Neural cell (in vitro differentiated cells): ENCODE measurements around the gene ITGAD. TPM values are rescaled to one million over a fixed set of nuclear protein-coding genes. Genes with fewer than 3 reads are reported as not detected.

Experiments
- H2AFZ ChIP-seq: fragments of 200-600, 300-800 bp; sonication (generic), shearing (Covaris generic); 2 replicates; pipeline ENCODE4 v1.6.0; 2014; ENCODE audit warnings: low read depth, mild to moderate bottlenecking, antibody characterized with exemption, low read length, moderate library complexity
- H3F3A ChIP-seq: fragments of 200-600 bp; shearing (Covaris generic); 2 replicates; pipeline ENCODE4 v1.6.1; 2016; ENCODE audit warnings: mild to moderate bottlenecking, moderate library complexity, mixed read lengths, antibody characterized with exemption, low read length; ENCODE audit not compliant: insufficient read depth, poor library complexity, severe bottlenecking
- H3K27ac ChIP-seq: fragments of 200-600, 300-800 bp; sonication (generic), shearing (Covaris generic); 2 replicates; pipeline ENCODE4 v1.5.1; 2014; ENCODE audit warnings: mild to moderate bottlenecking, low read length, moderate library complexity
- H3K27me3 ChIP-seq: fragments of 300-800, 200-600 bp; sonication (generic), shearing (Covaris generic); 2 replicates; pipeline ENCODE4 v1.6.0; 2014; ENCODE audit warnings: mild to moderate bottlenecking, low read depth, low read length, moderate library complexity; ENCODE audit not compliant: insufficient read depth
- H3K36me3 ChIP-seq: fragments of 300-800, 200-600 bp; sonication (generic), shearing (Covaris generic); 2 replicates; pipeline ENCODE4 v1.5.1; 2014; ENCODE audit warnings: mild to moderate bottlenecking, antibody characterized with exemption, low read length, moderate library complexity; ENCODE audit not compliant: insufficient read depth
- H3K4me2 ChIP-seq: fragments of 300-800, 200-600 bp; sonication (generic), shearing (Covaris generic); 2 replicates; pipeline ENCODE4 v1.6.0; 2014; ENCODE audit warnings: mild to moderate bottlenecking, low read length
- H3K4me3 ChIP-seq: fragments of 300-800, 200-600 bp; sonication (generic), shearing (Covaris generic); 2 replicates; pipeline ENCODE4 v1.5.1; 2014; ENCODE audit warnings: mild to moderate bottlenecking, low read length, moderate library complexity
- H3K79me2 ChIP-seq: fragments of 200-600 bp; shearing (Covaris generic); replicated peaks from 2 replicates; pipeline ENCODE4 v1.6.0; 2014; ENCODE audit warnings: mild to moderate bottlenecking, low read length, moderate library complexity; ENCODE audit not compliant: insufficient read depth
- H3K9ac ChIP-seq: fragments of 300-800, 200-600 bp; sonication (generic), shearing (Covaris generic); 2 replicates; pipeline ENCODE4 v1.6.1; 2016; ENCODE audit warnings: mild to moderate bottlenecking, low read length, mixed read lengths
- H3K9me2 ChIP-seq: fragments of 200-600 bp; shearing (Covaris generic); 2 replicates; pipeline ENCODE4 v1.6.1; 2016; ENCODE audit warnings: mild to moderate bottlenecking, low read length, mixed read lengths; ENCODE audit not compliant: insufficient read depth
- H3K9me3 ChIP-seq: fragments of 200-600, 300-800 bp; sonication (generic), shearing (Covaris generic); 2 replicates; pipeline ENCODE4 v1.6.1; 2016; ENCODE audit warnings: mild to moderate bottlenecking, mixed run types, low read length, moderate library complexity, mixed read lengths
- H4K20me1 ChIP-seq: fragments of 200-600 bp; shearing (Covaris generic); 2 replicates; pipeline ENCODE4 v1.6.1; 2016; ENCODE audit warnings: mild to moderate bottlenecking, mixed run types; ENCODE audit not compliant: insufficient read depth
- EP300 ChIP-seq: fragments of 450-650 bp; conservative IDR thresholded peaks from 2 replicates; pipeline ENCODE4 v1.6.1; 2014; ENCODE audit warnings: antibody characterized with exemption, mild to moderate bottlenecking, moderate library complexity; ENCODE audit not compliant: poor library complexity, severe bottlenecking
- EZH2 ChIP-seq: fragments of 200-600, 300-800 bp; shearing (Covaris generic), sonication (generic); IDR thresholded peaks from 2 replicates; pipeline ENCODE4 v1.6.1; 2014; ENCODE audit warnings: antibody characterized with exemption, low read length, borderline replicate concordance, mild to moderate bottlenecking; ENCODE audit not compliant: insufficient read depth, poor library complexity, severe bottlenecking
- MXI1 ChIP-seq: fragments of 450-650 bp; conservative IDR thresholded peaks from 2 replicates; pipeline ENCODE4 v1.6.1; 2014; ENCODE audit warnings: antibody characterized with exemption, mild to moderate bottlenecking; ENCODE audit not compliant: poor library complexity, severe bottlenecking
- POLR2AphosphoS5 ChIP-seq: IDR thresholded peaks from 2 replicates; pipeline ENCODE4 v1.6.1; 2012
- RAD21 ChIP-seq: fragments of 450-650 bp; conservative IDR thresholded peaks from 2 replicates; pipeline ENCODE4 v1.6.1; 2014; ENCODE audit warnings: antibody characterized with exemption, mild to moderate bottlenecking, moderate library complexity
- SMC3 ChIP-seq: fragments of 450-650 bp; conservative IDR thresholded peaks from 2 replicates; pipeline ENCODE4 v1.6.1; 2014; ENCODE audit warnings: antibody characterized with exemption, mild to moderate bottlenecking, moderate library complexity; ENCODE audit not compliant: poor library complexity
- TAF1 ChIP-seq: IDR thresholded peaks from 2 replicates; pipeline ENCODE4 v1.6.1; 2012; ENCODE audit warnings: low read depth
- polyA plus RNA-seq: library from polyadenylated mRNA; depleted of rRNA; stranded (reverse); fragments of >200 nt; gene quantifications from 2 replicates; pipeline ENCODE4 v1.2.3, GENCODE V29; 2014
- TF ChIP-seq, protein P1 (sequence below): fragments of 450-650 bp; IDR thresholded peaks from 2 replicates; pipeline ENCODE4 v1.5.1; 2014; ENCODE audit warnings: antibody characterized with exemption, mild to moderate bottlenecking, moderate library complexity; ENCODE audit not compliant: poor library complexity, severe bottlenecking
- TF ChIP-seq, protein P2 (sequence below): IDR thresholded peaks from 2 replicates; pipeline ENCODE4 v1.6.1; 2012; ENCODE audit warnings: borderline replicate concordance

The ITGAD gene
- polyA plus RNA-seq, 1 donor from 2014 or later: not detected

DNA sequence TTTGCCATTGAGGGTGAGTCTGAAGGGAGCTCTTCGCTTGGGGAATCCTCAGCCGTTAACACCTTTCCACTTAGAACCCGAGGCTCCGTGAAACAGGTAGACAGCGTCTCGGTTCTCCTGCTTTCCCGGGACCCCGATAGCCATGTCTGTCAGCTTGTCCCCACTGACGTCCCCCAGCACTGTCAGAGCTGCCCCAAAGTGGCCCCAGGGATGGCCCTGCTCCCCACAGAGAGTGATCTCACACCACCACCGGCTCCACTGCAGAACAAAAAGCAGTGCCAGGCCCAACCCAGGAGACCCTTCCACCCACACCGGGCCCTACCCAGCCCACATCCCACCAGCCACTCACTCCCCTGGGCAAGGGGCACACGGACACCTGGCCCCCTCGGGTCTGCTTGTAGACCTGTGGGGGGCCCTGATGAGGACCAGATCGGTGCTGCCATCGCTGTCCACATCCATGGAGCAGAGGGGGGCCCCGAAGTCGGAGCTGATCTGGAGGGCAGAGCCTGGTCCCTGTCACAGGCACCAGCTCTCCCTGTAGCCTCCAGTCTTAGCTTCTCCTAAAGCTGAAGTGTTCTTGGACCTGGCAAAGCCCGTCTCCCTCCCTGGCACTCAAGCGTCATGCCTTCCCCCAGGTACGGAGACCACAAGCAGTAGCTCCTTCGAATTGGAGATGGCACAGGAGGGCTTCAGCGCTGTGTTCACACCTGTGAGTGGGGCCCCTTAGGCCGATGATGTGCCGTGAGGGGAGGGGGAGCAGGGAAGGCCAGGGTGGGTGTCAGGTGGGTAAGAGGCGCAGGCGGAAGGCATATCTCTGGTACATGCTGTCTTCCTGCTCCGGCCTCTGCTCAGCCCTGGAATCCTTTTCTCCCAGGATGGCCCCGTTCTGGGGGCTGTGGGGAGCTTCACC, 31.7 kb upstream of the ITGAD start:
- H3K9me3 ChIP-seq: no peaks in the 10 kb centered on the region
- TF ChIP-seq EP300 (no peak), RAD21 (no peak), TAF1 (no peak), POLR2AphosphoS5 (no peak), SMC3 (no peak), MXI1 (no peak)
- TF ChIP-seq, protein P1, sequence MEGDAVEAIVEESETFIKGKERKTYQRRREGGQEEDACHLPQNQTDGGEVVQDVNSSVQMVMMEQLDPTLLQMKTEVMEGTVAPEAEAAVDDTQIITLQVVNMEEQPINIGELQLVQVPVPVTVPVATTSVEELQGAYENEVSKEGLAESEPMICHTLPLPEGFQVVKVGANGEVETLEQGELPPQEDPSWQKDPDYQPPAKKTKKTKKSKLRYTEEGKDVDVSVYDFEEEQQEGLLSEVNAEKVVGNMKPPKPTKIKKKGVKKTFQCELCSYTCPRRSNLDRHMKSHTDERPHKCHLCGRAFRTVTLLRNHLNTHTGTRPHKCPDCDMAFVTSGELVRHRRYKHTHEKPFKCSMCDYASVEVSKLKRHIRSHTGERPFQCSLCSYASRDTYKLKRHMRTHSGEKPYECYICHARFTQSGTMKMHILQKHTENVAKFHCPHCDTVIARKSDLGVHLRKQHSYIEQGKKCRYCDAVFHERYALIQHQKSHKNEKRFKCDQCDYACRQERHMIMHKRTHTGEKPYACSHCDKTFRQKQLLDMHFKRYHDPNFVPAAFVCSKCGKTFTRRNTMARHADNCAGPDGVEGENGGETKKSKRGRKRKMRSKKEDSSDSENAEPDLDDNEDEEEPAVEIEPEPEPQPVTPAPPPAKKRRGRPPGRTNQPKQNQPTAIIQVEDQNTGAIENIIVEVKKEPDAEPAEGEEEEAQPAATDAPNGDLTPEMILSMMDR: no peak
- TF ChIP-seq, protein P2, sequence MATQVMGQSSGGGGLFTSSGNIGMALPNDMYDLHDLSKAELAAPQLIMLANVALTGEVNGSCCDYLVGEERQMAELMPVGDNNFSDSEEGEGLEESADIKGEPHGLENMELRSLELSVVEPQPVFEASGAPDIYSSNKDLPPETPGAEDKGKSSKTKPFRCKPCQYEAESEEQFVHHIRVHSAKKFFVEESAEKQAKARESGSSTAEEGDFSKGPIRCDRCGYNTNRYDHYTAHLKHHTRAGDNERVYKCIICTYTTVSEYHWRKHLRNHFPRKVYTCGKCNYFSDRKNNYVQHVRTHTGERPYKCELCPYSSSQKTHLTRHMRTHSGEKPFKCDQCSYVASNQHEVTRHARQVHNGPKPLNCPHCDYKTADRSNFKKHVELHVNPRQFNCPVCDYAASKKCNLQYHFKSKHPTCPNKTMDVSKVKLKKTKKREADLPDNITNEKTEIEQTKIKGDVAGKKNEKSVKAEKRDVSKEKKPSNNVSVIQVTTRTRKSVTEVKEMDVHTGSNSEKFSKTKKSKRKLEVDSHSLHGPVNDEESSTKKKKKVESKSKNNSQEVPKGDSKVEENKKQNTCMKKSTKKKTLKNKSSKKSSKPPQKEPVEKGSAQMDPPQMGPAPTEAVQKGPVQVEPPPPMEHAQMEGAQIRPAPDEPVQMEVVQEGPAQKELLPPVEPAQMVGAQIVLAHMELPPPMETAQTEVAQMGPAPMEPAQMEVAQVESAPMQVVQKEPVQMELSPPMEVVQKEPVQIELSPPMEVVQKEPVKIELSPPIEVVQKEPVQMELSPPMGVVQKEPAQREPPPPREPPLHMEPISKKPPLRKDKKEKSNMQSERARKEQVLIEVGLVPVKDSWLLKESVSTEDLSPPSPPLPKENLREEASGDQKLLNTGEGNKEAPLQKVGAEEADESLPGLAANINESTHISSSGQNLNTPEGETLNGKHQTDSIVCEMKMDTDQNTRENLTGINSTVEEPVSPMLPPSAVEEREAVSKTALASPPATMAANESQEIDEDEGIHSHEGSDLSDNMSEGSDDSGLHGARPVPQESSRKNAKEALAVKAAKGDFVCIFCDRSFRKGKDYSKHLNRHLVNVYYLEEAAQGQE: no peak
- no peaks in the 10 kb centered on the region for H3K9me2 ChIP-seq
- H3K27me3 ChIP-seq: no peaks in the 10 kb centered on the region
- no peak overlapping the region for H3K4me3 ChIP-seq
- no peak overlapping the region for H3K9ac ChIP-seq
- H4K20me1 ChIP-seq: no peaks in the 10 kb centered on the region
- no peak overlapping the region for H2AFZ ChIP-seq
- no peak overlapping the region for H3K4me2 ChIP-seq
- no peaks in the 10 kb centered on the region for H3K36me3 ChIP-seq
- no peak overlapping the region for H3K27ac ChIP-seq
- no peaks in the 10 kb centered on the region for H3K79me2 ChIP-seq
- H3F3A ChIP-seq: no peaks in the 10 kb centered on the region

DNA sequence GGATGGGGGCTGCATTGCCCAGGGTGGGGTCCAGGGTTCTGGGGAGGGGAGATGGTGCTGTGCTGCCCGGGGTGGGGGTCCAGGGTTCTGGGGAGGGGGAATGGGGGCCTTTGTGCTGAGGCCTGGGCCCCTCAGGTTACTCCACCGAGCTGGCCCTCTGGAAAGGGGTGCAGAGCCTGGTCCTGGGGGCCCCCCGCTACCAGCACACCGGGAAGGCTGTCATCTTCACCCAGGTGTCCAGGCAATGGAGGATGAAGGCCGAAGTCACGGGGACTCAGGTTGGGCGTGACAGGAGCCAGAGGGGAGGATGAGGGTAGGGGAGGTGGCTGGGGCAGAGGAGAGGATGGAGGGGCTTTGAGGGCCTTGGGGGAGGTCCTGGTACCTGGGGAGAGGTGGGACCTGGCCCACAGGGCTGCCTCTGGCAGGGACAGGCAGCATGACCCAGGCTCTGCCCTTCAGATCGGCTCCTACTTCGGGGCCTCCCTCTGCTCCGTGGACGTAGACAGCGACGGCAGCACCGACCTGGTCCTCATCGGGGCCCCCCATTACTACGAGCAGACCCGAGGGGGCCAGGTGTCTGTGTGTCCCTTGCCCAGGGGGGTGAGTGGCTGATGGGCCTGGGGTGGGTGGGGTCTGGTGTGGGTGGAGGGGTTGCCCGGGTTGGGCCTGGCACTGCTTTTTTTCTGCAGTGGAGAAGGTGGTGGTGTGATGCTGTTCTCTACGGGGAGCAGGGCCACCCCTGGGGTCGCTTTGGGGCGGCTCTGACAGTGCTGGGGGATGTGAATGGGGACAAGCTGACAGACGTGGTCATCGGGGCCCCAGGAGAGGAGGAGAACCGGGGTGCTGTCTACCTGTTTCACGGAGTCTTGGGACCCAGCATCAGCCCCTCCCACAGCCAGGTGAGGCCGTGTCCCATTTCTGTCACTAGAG, 30.4 kb upstream of the ITGAD start:
- Histone ChIP-seq H3K9me2 (no peaks in the 10 kb centered on the region), H4K20me1 (no peaks in the 10 kb centered on the region), H3K36me3 (no peaks in the 10 kb centered on the region)

More for the DNA sequence above, 30.4 kb upstream of the ITGAD start:
- H3K79me2 ChIP-seq: no peaks in the 10 kb centered on the region
- H3K9me3 ChIP-seq: no peaks in the 10 kb centered on the region
- H3K4me3 ChIP-seq: no peak overlapping the region
- H2AFZ ChIP-seq: no peak overlapping the region
- TF ChIP-seq MXI1: no peak
- no peak for TF ChIP-seq RAD21
- no peak for TF ChIP-seq EP300
- TF ChIP-seq, protein P2: no peak
- TF ChIP-seq, protein P1: no peak
- no peak for TF ChIP-seq TAF1
- TF ChIP-seq SMC3: no peak
- no peak for TF ChIP-seq POLR2AphosphoS5
- no peak for TF ChIP-seq EZH2
- no peak overlapping the region for H3K9ac ChIP-seq
- no peak overlapping the region for H3K27ac ChIP-seq
- no peak overlapping the region for H3K4me2 ChIP-seq
- H3K27me3 ChIP-seq: no peaks in the 10 kb centered on the region
- no peaks in the 10 kb centered on the region for H3F3A ChIP-seq
